Dedifferentiated amniotic fluid mesenchymal stem cell (primary cell): ENCODE results near the gene CUBN.

Source experiments
- DNase-seq: peaks from one replicate; pipeline ENCODE4 v3.0.0-alpha.2; 2016; ENCODE audit errors: extremely low spot score

Gene CUBN

GRCh38 chr10:16952080-16952479 lies 177.5 kb downstream of the CUBN start:
- DNase-seq, result no peak

- peak; percentile 70 for DNase-seq
These were observed 178.7 kb downstream of the CUBN start for GRCh38 chr10:16950656-16951601.

GRCh38 chr10:16949816-16950215 lies 179.8 kb downstream of the CUBN start:
- DNase-seq, result no peak

GRCh38 chr10:16948361-16948760 lies 181.2 kb downstream of the CUBN start:
- DNase-seq, result no peak

- no peak for DNase-seq
These were observed 182.5 kb downstream of the CUBN start for GRCh38 chr10:16947069-16947468.

- DNase-seq, result peak; percentile 56
These were observed 184.0 kb downstream of the CUBN start for GRCh38 chr10:16945593-16945992.

GRCh38 chr10:16944986-16945385 lies 184.6 kb downstream of the CUBN start:
- DNase-seq, result no peak

GRCh38 chr10:16944402-16944801 lies 185.2 kb downstream of the CUBN start:
- DNase-seq, result peak; percentile 82

GRCh38 chr10:16943295-16944285 lies 186.0 kb downstream of the CUBN start:
- peak; percentile 41 for DNase-seq

- no peak for DNase-seq
These were observed 187.1 kb downstream of the CUBN start for GRCh38 chr10:16942381-16943078.

- DNase-seq, result no peak
These were observed 187.7 kb downstream of the CUBN start for GRCh38 chr10:16941870-16942269.

- no peak for DNase-seq
These were observed 188.5 kb downstream of the CUBN start for GRCh38 chr10:16941067-16941466.

- no peak for DNase-seq
These were observed 190.7 kb downstream of the CUBN start for GRCh38 chr10:16938952-16939351.

GRCh38 chr10:16934461-16934860 lies 195.2 kb downstream of the CUBN start:
- DNase-seq, result no peak

GRCh38 chr10:16933783-16934182 lies 195.8 kb downstream of the CUBN start:
- DNase-seq, result no peak

GRCh38 chr10:16931930-16932329 lies 197.7 kb downstream of the CUBN start:
- no peak for DNase-seq

GRCh38 chr10:16930540-16930939 lies 199.1 kb downstream of the CUBN start:
- DNase-seq, result no peak

- no peak for DNase-seq
These were observed 200.5 kb downstream of the CUBN start for GRCh38 chr10:16929069-16929468.

- no peak for DNase-seq
These were observed 202.1 kb downstream of the CUBN start for GRCh38 chr10:16927546-16927945.

GRCh38 chr10:16923726-16924125 lies 205.9 kb downstream of the CUBN start:
- DNase-seq, result no peak

- DNase-seq, result no peak
These were observed 206.3 kb downstream of the CUBN start for GRCh38 chr10:16923309-16923708.
